GM19099 (cell line): ENCODE measurements around the gene SNAI1.

Experiments
- POLR2A ChIP-seq: IDR thresholded peaks from 3 replicates; pipeline ENCODE4 v1.6.1; 2011; ENCODE audit warnings: low read depth; ENCODE audit not compliant: insufficient read length; ENCODE audit errors: extremely low read depth

SNAI1 gene

GRCh38 chr20:49999329-49999728, 16.5 kb downstream of the SNAI1 start:
- no peak for TF ChIP-seq POLR2A

DNA sequence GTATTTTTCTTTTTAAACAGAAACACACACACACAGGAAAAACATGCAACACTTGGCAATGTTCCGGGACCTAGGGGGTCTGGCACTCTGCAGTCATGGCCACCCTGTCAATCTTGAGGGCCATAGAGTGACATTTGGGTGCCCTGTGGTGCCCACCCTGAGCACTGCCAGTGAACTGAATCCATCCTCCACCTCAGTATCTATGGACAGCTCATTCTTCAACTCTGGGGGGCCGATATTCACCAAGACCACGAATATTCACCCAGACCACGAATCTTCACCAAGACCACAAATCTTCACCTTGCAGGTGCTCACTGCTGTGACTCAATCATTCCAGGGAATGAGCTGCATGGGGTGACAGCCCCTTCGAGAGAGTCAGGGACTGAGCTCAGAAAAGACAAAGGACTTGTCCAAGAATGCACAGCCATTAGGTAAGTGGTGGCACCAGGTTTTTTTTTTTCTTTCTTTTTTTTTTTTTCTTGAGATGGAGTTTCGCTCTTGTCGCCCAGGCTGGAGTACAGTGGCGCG, 19.1 kb downstream of the SNAI1 start:
- TF ChIP-seq POLR2A: no peak

DNA sequence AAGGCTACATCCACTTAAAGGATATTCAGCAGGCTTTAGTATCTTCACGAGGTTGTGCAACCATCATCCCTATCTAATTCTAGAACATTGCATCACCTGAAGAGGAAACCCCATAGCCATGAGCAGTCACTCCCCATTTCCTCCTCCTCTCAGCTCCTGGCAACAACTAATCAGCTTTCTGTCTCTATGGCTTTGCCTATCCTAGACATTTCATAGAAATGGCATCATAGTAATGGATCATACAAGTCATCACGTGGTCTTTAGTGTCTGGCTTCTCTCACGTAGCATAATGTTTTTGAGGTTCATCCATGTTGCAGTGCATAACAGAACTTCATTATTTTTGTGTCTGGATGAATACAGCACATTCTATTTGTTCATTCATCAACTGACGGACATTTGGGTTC, 20.5 kb downstream of the SNAI1 start:
- no peak for TF ChIP-seq POLR2A

DNA sequence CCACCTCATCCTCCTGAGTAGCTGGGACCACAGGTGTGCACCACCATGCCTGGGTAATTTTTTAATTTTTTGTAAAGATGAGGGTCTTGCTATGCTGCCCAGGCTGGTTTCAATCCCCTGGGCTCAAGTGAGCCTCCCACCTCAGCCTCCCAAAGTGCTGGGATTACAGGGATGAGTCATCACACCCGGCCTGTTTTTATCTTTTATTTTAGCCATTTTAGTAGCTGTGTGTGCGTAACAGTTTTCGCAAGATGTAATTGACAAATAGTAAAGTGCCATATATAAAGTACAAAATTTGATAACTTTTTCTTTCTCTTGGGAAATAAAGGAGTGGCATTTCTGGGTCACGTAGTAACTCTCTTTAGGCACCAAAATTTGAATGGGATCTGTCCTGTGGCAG, 21.4 kb downstream of the SNAI1 start:
- no peak for TF ChIP-seq POLR2A

DNA sequence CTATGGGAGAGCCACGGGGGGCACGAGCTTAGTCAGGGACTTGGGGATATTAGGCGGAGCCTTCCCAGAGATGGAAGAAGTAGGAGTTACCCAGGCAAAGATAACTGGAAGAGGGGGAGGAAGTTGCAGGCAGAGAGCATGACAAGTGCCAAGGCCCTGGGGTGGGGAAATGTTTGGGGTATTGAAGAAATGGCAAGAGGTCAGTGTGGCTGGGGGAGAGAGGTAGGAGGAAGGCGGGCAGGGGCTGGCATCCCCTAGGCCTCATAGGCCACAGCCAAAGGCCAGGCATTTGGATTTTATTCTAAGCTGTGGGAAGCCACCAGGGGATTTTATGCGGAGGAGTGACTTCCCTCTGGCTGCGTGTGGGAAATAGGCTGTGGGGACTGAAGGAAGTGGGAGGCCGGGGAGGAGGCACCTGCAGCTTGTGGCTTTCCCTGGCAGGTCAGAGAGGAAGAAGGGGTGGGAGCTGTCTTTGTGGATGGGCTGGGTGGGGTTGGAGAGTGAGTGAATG, 22.7 kb downstream of the SNAI1 start:
- TF ChIP-seq POLR2A: no peak

DNA sequence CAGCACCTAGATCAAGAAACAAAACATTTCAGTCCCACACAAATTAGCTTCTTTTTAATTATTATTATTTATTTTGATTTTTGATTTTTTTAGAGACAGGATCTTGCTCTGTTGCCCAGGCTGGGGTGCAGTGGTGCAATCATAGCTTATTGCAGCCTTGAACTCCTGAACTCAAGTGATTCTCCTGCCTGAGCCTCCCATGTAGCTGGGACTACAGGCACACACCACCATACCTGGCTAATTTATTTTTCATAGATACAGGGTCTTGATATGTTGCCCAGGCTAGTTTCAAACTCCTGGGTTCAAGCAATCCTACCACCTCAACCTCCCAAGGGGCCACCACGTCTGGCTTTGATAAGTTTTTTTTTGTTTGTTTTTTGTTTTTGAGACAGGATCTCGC, 24.6 kb downstream of the SNAI1 start:
- TF ChIP-seq POLR2A: no peak

DNA sequence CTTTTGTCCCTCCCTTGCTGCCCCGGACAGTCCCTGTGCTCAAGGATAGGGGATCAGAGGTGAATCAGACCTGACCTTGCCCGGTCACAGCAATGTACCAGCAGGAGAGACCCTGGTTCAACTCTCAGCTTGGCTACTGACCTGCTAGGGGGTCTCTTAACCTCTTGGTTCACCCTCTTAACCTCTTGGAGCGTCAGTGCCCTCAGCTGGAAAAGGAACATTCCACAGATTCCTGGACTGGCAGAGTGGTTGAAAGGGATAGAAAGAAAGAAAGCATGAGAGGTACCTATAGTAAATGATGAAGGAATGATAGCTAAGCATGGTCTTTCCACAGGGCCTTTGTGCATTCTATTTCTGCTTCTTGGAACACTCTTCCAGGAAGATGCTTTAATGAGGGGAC, 25.2 kb downstream of the SNAI1 start:
- TF ChIP-seq POLR2A: no peak

DNA sequence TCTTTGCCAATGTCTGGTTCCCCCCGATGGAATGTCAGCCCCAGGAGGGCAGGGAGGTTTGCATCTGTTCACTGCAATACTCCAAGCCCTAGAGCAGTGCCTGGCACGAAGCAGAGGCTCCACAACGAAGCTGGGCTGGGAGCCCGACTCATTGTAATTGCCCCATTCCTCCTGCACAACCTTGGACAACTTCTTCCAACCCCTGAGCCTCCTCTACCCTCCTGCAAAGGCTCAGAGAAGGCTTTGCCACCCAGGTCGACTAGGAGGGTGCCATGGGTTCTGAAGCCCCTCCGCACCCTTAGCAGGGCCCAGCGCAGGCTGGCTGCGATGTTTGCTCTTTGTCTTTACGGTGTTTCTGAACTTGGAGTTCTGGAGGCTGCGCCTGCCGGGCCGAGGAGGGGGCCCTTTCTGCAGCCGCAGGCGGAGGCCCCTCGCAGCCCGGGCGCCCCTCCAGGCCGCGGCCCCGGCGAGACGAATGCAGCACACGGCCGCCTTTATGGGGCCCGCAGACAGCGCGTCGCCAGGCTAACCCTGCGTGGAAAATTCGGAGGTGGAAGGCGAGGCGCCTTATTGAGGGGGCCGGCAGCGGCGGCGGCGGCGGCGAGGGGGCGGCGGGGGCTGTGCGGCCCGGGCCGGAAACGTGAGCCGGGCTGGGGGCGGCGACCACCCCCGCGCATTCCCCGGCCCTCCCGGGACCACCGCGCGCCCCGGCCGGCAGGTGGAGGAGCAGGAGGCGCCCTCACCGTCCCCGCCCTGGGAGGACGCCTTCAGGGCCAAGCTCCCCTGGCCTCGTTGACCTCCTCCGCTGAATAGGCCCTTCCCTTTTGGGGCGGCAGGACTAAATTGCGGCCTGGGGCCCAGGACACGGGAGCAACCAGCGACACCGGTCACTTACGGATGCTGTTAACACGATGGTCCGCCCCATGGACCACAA, 27.0 kb downstream of the SNAI1 start:
- TF ChIP-seq POLR2A: no peak

GRCh38 chr20:50012282-50013263, 29.8 kb downstream of the SNAI1 start:
- no peak for TF ChIP-seq POLR2A

GRCh38 chr20:50013976-50014375, 31.2 kb downstream of the SNAI1 start:
- TF ChIP-seq POLR2A: no peak

DNA sequence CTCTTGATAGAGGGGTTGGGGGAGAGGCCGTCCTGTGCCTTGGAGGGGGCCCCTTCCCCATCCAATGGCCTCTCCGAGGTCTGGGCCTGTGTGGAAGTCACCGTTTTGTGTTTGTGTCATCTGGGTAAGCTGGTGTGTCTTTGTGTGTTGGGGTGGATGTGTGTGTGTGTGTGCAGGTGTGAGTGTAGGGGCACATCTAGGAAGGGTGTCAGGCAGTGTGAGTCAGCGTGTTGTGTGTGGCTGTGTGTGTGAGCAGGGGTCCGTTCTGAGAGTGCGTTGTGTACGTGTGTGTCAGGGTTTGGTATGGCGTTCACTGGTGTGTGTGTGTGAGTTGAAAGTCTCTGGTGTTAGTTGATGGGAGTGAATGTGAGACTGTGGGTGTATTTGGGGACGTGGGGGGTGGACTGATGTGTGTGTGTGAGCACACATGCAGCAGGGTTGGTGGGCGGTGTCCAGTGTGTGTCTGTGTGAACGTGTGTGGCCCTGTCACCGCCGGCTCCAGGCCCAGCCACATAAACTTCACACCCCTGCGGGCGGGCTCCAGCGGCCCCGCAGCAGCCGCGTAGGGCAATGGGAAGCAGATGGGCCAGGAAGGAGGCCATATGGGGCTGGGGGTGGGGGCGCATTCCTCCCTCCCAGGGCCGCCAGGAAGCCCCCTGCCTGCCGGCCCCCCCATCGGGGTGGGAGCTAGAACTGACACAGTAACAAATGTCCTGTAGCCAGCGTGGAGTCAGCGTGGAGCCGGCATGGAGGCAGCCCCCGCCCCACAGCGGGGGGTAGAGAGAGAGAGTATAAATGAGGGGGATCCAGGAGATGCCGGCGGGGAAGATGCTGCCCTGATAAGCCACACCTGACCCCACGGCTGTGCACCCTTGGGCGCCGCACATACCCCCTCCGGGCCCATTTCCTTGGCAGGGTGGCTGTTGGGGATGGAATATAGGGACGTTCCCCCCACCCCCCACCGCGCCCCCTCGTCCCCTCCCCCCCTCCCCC, 32.1 kb downstream of the SNAI1 start:
- no peak for TF ChIP-seq POLR2A

DNA sequence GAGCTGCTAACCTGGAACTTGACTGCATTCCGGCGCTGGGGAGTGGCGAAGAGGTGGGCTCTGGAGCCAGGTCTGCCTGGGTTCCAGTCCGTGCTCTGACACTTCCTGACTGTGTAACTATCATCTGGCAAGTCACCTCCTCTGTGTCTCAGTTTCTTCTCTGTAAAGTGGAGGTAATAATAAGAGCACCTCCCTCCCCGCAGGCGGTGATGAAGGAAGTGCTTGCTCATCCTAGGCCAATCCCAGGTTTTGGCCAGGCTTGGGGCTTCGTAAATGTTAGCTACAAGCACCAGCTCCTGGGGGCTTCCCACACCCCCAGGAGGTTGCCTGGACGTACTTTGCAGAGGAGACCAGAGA, 32.8 kb downstream of the SNAI1 start:
- no peak for TF ChIP-seq POLR2A

DNA sequence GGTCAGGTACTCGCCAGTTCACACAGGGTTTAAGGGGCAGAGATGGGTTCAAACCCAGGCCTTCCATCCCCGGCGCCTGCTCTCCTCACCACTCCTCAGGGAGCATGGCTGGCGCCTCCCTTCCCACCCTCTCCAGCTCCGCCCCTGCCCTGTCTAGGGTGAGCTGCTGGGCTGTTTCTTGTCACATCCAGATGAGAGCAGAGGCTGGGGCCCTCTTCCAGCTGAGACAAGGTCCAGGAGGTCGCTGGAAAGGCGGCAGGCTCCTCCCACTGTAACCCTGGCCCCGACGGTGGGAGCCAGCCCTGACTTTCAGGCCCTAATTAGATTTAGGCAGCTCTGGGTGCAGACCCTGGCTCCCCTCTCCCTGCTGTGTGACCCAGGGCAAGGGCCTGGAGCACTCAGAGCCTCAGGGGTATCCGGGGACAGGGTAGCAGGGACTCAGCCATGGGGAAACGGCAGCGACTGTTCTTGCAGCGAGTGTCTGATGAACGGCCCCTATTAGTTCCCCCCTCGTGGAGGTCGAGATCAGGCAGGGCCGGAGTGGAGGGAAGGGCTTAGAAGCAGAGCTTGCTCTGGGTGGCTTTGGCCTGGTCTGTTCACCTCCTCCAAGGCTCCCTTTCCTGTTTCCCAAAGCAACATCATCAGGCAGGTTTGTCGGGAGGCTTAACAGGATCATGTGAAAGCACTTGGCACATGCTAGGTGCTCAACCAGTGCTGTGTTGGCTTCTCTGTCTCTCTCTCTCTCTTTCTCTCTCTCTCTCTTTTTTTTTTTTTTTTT, 33.4 kb downstream of the SNAI1 start:
- no peak for TF ChIP-seq POLR2A
